ENCODE measurements around the gene B4GALNT1.

Gene B4GALNT1

GRCh38 chr12:57614948-57615500 lies 18.0 kb downstream of the B4GALNT1 start (continued):
- TF ChIP-seq TSHZ2 (CRISPR knock-in tag; IDR thresholded peaks at IDR 0.05) = no peak
- TF ChIP-seq ZFP3 (CRISPR knock-in tag; IDR thresholded peaks at IDR 0.05) = no peak
- TF ChIP-seq ZNF70 (CRISPR knock-in tag; IDR thresholded peaks at IDR 0.05) = no peak
- TF ChIP-seq ESRRG (CRISPR knock-in tag; IDR thresholded peaks at IDR 0.05) = no peak
- no peak for TF ChIP-seq PPARA (CRISPR knock-in tag; IDR thresholded peaks at IDR 0.05; ENCODE audit: borderline replicate concordance)
- TF ChIP-seq ZNF565 (CRISPR knock-in tag; conservative IDR thresholded peaks at IDR 0.05; ENCODE audit: low read depth) = no peak

GRCh38 chr12:57614178-57614947 lies 18.6 kb downstream of the B4GALNT1 start:
- no peak for ATAC-seq
- TF ChIP-seq BACH2 (CRISPR knock-in tag; IDR thresholded peaks at IDR 0.05; ENCODE audit: borderline replicate concordance) = no peak
- TF ChIP-seq TCF4 (CRISPR knock-in tag; IDR thresholded peaks at IDR 0.05; ENCODE audit: borderline replicate concordance) = no peak
- no peak for TF ChIP-seq ZC3H10 (CRISPR knock-in tag; IDR thresholded peaks at IDR 0.05)
- TF ChIP-seq OSR1 (CRISPR knock-in tag; IDR thresholded peaks at IDR 0.05) = no peak
- TF ChIP-seq GLIS3 (CRISPR knock-in tag; IDR thresholded peaks at IDR 0.05) = no peak

- TF ChIP-seq ZNF70 (CRISPR knock-in tag; IDR thresholded peaks at IDR 0.05) (no peak), ESRRG (CRISPR knock-in tag; IDR thresholded peaks at IDR 0.05) (no peak), RARB (CRISPR knock-in tag; IDR thresholded peaks at IDR 0.05) (no peak), TSHZ2 (CRISPR knock-in tag; IDR thresholded peaks at IDR 0.05) (no peak)
- ATAC-seq = no peak
Measured at GRCh38 chr12:57613427-57614109, 19.4 kb downstream of the B4GALNT1 start.

- TF ChIP-seq POU6F1 (CRISPR knock-in tag; IDR thresholded peaks at IDR 0.05; ENCODE audit: borderline replicate concordance, low read depth) (no peak), OSR1 (CRISPR knock-in tag; IDR thresholded peaks at IDR 0.05) (no peak), ISL1 (CRISPR knock-in tag; IDR thresholded peaks at IDR 0.05) (no peak), ZNF70 (CRISPR knock-in tag; IDR thresholded peaks at IDR 0.05) (no peak), GLIS3 (CRISPR knock-in tag; IDR thresholded peaks at IDR 0.05) (no peak), ZFP3 (CRISPR knock-in tag; IDR thresholded peaks at IDR 0.05) (no peak), PATZ1 (CRISPR knock-in tag; IDR thresholded peaks at IDR 0.05; ENCODE audit: borderline replicate concordance) (no peak), ZC3H10 (CRISPR knock-in tag; IDR thresholded peaks at IDR 0.05) (no peak), TOX (CRISPR knock-in tag; IDR thresholded peaks at IDR 0.05; ENCODE audit: borderline replicate concordance) (no peak), CSRNP3 (CRISPR knock-in tag; IDR thresholded peaks at IDR 0.05) (no peak), CREB5 (CRISPR knock-in tag; IDR thresholded peaks at IDR 0.05; ENCODE audit: low read depth) (no peak), BACH2 (CRISPR knock-in tag; IDR thresholded peaks at IDR 0.05; ENCODE audit: borderline replicate concordance) (no peak), ZFP30 (CRISPR knock-in tag; IDR thresholded peaks at IDR 0.05) (no peak), ARNTL (CRISPR knock-in tag; IDR thresholded peaks at IDR 0.05; ENCODE audit: borderline replicate concordance, low read depth) (no peak), CSDC2 (CRISPR knock-in tag; IDR thresholded peaks at IDR 0.05) (no peak)
- ATAC-seq = no peak
Measured at GRCh38 chr12:57612711-57613426, 20.1 kb downstream of the B4GALNT1 start.
